Kidney capillary endothelial cell (primary cell): Measurements from ENCODE around the gene LRP8.

ENCODE experiments used
- DNase-seq: peaks from one replicate; pipeline ENCODE4 v3.0.0-alpha.2; 2018; ENCODE audit warnings: low spot score

The LRP8 gene

GRCh38 chr1:53359225-53359933 lies 31.5 kb upstream of the LRP8 start:
- no peak for DNase-seq

DNA sequence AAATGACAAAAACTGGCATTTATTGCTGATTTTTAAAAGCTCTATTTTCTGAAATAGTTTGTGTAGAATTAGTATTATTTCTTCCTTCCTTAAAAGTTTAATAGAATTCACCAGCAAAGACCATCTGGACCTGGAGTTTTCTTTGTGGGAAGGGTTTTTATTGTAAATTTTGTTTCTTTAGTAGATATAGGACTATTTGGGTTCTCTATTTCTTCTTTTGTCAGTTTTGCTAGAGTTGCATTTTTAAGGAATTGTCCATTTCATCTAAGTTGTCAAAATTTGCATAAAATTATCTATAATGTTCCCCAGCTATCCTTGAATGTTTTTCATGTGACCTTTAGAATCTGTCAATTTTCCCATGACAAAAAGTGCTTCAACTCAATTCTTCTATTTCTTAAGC lies 28.8 kb upstream of the LRP8 start:
- no peak for DNase-seq

DNA sequence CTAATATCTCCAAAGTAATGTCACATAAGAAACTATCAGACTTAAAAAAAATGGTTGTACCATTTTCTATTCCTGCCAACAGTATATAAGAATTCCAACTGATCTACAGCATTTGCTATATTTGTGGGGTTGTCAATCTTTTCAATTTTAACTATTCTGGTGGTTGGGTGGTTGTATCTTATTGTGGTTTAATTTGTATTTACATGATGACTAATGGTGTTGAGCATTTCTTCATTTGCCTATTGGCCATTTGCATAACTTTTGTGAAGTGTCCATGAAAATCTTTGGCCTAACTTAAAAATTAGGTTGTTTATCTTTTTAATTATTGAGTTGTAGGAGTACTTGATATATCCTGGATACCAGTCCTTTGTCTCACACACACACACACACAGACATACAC lies 26.2 kb upstream of the LRP8 start:
- DNase-seq, result no peak

- no peak for DNase-seq
These were observed 24.7 kb upstream of the LRP8 start for GRCh38 chr1:53352561-53352960.

DNA sequence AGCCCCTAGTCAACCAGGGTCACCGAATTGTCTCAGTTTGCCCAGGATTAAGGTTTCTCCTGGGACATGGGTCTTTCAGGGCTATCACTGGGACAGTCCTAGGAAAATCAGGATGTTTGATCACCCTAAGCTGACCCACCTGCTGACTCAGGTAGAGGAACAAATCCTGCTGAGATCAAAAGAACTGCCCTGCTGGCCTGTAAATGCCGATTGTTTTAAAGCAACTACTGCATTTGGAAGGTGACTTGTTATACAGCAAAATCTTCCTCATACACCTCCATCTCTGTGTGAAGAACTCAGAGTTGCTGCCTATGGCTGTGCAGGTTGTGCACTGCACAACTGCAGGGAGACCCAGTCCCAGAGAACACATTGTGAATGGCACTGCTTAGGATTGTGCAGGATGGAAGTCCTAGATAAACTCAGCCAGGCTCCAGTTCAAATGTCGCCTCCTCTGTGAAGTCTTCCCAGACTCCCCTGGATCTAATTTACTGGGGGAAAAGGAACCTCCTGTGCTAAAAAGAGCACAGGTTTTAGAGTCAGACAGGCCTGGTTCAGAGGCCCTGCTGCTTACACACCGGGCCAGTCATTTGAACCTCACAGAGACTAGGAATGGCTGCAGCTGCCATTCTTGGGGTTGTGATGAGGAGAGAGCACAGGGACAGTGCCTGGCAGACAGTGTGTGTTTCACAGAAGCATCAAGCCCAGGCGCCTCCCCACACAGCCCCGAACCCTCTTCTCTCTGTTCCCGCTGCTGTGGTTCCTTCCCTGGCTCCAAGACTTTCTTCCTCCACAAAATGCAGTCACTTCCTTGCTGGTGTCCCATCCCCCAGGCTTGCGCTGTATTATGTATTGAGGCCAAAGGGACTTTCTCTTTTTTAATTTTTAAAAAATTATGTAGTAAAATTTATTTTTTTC lies 23.2 kb upstream of the LRP8 start:
- DNase-seq, result no peak

GRCh38 chr1:53349968-53350852 lies 22.3 kb upstream of the LRP8 start:
- no peak for DNase-seq

DNA sequence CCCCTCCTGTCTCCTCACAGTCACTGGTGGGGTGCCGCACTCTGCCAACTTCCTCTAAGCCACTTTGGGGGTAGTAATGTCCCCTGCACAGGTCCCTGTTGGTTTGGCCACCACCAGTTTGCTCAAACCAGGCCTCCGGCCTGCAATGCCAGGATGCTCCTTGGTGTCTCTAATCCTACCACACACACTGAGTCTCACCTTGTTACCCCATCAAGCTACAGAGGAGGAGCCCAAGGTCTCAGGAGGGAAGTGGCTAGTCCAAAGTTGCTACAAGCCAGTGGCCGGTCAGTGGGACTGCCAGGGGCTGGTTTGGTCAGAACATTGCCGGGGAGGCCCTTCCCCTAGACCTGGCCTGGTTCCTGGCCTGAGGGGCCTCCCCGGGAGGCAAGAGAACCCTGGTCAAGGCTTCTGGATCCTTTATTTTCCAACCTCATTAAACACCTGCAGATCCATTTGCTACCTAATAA lies 21.5 kb upstream of the LRP8 start:
- DNase-seq, result no peak

GRCh38 chr1:53348486-53349368 lies 20.9 kb upstream of the LRP8 start:
- DNase-seq, result no peak

DNA sequence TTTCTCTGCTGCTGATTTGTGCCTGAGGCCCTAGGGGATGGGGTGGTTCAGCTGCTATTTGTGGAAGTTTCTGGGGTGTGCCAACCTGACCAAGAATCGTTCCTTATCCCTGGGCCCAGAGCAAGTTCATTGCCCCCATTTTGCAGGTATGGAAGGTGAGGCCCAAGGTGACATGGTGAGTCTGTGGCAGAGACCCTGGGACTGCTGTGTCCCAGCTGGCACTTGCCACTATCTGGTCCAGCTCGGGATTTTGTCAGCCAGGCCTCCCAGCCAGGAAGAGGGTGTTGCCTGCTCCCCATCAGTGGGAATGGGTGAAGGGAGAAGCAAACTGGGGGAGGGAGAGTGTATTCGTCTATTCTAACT lies 18.9 kb upstream of the LRP8 start:
- no peak for DNase-seq

- DNase-seq, result no peak
These were observed 18.3 kb upstream of the LRP8 start for GRCh38 chr1:53345996-53346813.

DNA sequence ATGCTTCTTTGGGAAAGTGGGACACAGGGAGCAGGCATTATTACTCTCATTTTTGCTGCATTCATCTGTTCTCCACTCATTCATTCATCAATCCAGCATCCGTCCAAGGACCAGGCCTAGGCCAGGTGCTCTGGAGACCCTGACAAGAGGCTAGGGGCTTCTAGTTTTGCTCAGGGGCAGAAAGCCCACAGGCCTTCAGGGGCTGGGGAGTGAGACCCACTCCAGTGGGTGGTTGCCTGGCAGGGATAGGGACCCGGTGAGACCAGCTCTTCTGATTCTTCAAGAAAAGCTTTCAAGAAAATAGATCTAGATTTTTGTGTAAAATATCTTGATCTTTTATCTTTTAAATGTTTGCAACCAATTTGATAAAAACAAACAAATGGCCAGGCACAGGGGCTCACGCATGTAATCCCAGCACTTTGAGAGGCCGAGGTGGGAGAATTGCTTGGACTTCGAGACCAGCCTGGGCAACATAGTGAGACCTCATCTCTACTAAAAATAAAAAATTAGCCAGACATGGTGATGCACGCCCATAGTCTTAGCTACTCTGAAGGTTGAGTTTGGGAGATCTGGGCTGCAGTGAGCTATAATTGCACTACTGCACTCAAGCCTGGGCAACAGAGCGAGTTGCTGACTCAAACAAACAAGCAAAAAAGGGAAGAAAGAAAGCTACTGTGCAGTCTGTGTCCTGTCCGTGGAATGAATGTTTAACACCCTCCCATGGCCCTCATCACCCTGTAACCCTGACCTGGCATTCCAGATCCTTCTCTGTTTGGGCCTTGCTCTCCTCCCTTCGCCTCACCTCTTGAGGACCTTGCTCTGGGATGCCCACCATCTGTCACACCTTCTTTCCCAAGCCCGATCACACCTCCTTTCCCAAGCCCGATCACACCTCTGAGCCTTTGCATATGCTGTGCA lies 17.3 kb upstream of the LRP8 start:
- DNase-seq, result no peak

DNA sequence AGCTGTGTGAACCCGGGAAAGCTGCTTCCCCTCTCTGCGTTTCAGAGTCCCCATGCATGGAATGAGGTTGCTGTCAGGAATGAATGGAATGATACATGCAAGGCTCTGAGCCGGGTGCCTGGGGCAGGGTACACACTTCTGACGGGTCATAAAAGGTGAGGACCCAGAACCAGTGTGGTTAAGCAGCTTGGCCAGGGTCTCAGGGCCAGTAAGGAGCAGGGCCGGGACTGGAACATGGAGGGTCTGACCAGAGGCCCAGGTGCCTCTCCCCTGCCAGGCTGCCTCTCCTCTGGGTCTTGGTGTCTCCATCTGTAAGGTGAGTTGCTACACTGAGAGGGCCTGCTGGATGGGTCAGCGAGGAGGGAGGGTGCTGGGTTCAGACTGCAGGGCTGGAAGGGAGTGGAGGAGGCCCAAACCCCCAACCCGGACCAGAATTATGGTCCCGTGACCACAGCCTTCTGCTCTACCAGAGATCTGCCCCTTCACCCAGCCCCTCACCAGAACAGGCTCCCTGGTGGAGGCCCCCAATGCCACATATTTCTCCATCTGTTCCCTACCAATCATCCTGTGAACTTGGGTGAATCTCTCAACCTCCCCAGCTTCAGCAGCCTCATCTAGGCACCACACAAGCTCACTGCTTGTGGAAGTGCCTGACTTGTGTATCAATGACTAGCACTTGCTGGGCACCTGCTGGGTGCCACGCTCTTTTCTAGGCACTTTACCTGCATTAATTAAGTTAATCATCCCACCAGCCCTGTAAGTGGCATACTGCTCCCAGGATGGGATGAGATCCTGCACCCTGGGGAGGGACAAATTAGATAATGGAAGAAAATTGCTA lies 16.2 kb upstream of the LRP8 start:
- DNase-seq, result no peak

- DNase-seq, result no peak
These were observed 15.0 kb upstream of the LRP8 start for GRCh38 chr1:53342735-53343470.

DNA sequence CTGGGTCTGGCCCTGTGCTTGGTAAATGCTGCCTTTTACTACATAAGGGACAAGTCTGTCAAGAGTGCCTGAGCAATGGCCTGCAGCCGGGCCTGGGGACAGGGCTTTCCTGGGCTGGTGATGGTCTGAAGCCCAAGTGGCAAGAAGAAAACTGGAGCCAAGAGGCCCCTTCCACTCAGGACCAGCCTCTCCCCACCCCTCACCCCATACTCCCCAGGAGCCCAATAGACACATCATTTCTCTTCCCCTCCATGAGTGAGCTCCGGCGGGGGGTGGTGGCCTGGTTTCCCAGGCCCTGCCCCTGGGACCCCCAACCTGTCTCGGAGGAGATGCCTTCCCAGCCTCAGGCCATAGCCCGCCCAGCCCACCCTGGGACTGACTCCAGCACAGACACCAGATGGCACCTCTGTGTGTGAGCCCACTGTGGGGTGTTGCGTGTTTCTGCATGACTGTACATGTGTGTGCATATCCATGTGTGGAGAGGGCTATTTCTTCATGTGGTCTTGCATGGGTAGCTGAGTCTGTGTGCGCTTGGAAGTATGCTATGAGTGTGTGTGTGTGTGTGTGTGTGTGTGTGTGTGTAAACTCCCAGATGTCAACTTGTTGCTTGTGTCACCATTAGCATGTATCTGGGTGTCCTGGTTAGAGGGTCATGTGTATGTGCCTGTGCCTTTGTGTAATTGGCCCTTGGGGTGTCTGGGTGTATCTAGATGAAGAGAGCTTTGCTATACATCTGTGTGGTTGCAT lies 14.3 kb upstream of the LRP8 start:
- DNase-seq, result no peak

- DNase-seq, result no peak
These were observed 13.6 kb upstream of the LRP8 start for GRCh38 chr1:53341521-53341895.

GRCh38 chr1:53340660-53341520 lies 13.0 kb upstream of the LRP8 start:
- no peak for DNase-seq
